HTR-8/SVneo (cell line): ENCODE measurements around the gene POLR1A.
"Not testable (repeated sequence)": the region's sequence is repeated elsewhere in the genome, so short reads cannot be mapped to it uniquely, and the experiment has no call there.

Experiments used
- DNase-seq: peaks from one replicate; pipeline ENCODE4 v3.0.0; 2011; ENCODE audit warnings: low spot score, mixed read lengths; ENCODE audit not compliant: insufficient read length
- FAIRE-seq: peaks from 2 replicates; lab custom pipeline; 2011; peaks lifted over from hg19 to GRCh38; lab: Jason Lieb, UNC

The POLR1A gene

GRCh38 chr2:86003104-86003503 is 102.6 kb downstream of the POLR1A start:
- no peak for FAIRE-seq
- no peak for DNase-seq

DNA sequence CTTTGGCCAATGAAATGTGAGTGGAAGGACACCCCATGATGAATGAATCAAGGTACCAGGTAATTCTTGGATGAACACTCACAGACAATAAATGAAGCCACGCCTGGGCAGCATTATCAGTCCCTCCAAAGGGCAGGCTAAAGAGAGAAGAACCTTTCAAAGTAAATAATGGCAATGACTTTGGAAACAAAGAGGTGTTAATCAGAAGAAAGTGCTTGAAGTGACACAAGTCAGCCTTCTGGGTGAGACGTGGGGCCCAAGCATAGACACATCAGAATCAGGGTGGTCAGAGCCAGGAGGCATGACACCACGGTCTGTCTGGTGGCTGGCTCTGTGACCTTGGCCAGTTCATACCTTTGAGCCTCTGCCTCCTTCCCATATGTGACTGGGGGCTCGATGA is 103.3 kb downstream of the POLR1A start:
- FAIRE-seq (no peak), DNase-seq (no peak)

GRCh38 chr2:86001326-86001725 is 104.4 kb downstream of the POLR1A start:
- FAIRE-seq: no peak

GRCh38 chr2:86000938-86001312 is 104.8 kb downstream of the POLR1A start:
- no peak for DNase-seq
- FAIRE-seq: no peak

More at GRCh38 chr2:86001326-86001725, 104.4 kb downstream of the POLR1A start:
- no peak for DNase-seq

GRCh38 chr2:86000131-86000937 is 105.4 kb downstream of the POLR1A start:
- DNase-seq (no peak), FAIRE-seq (peak; percentile 77)

- DNase-seq (no peak), FAIRE-seq (no peak)
Observed at GRCh38 chr2:85999061-85999831, 106.4 kb downstream of the POLR1A start.

GRCh38 chr2:85998071-85998991 is 107.4 kb downstream of the POLR1A start:
- FAIRE-seq (peak; percentile 28), DNase-seq (peak; percentile 59)

- no peak for DNase-seq
- FAIRE-seq: no peak
Observed at GRCh38 chr2:85997017-85997970, 108.4 kb downstream of the POLR1A start.

DNA sequence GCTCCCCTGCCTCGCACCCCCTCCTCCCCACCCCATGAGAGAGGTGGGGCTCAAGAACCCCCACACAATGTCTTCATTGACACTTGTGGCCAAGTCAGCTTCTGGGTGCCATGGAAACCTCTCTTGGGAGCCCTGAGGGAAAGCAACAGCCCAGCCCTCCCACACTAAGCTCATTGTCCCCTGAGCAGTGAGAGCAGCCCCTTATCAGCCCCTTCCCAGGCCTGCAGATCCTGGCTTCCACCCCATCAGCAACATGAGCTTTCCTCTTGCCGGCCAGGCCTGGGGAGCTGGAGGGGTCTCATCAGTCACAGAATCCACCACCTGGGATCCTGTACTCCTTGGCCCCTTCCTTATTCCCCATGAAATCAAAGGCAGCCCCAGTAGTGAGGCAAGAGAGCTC is 109.1 kb downstream of the POLR1A start:
- no peak for DNase-seq
- FAIRE-seq: no peak

DNA sequence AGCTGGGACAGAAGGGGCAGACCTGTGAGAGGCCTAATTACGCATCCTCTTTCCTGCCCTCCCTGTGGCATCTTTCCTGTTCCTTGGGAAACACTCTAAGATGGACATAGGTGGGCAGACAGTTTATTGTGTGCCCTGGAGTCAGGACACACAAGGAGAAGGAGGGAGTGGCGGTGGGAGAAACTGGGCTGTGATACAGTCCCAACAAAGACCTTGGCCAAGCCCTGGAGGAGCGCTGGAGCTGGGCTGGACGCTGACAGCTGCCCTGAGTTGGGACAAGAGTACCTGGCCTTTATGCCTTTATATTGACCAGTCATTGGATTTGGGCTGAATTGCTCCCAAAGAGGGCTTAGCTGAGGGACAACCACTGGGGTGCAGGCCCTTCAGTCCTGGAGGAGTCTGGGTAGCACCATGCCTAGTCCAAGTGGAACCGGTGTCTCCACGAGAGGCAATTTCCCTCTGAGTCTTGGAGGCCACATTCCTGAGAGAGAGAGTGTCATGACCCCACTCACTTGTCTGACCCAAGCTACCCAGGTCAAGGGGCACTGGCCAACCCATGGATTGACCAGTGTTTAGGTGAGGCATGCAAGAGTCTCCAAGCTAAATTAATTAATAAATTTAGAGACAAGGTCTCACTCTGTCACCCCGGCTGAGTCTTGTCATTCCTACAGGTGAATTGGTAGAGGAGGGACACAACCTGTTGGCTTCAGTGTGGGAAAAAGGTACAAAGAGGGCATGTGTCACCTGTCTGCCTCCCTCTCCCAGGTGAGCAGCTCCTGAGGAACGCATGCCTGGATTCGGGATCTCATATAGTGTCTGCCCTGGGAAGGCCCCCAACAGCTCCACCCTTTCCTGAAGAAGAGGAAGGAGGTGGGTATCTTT is 109.8 kb downstream of the POLR1A start:
- no peak for DNase-seq
- no peak for FAIRE-seq

DNA sequence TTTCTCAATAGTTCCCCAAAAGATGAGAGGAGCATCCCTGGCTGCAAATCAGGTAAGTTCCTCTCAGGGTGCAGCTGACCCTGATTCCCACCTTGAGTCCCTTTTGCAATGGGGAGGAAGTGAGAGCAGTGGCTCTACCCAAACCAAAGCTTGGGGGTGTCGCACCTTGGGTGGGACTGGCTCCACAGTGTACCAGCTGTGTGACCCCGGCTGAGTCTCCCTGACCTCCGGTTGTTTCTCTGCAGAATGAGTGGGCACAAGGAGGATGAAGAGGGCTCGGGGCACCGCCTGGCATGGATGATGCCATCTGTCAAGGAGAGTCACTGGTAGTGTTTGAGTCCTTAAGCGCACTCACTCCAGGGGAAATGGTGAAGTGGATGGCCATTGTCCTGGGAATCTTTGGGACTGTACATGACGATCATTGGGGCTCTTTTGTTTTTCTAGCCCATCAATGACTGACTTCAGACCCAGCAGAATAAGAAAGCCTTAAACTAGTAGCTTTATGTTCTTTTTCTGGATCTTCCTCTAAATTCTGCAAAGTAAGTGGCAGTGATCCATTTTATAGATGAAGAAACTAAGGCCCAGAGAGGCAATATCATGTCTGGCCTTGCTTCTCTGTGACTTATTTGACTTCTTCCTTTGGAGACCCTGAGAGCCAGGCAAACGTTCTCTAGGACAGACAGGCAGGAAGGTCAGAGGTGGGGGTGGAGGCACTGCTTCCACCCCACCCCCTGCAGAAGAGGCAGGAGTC is 110.6 kb downstream of the POLR1A start:
- FAIRE-seq (no peak), DNase-seq (no peak)

DNA sequence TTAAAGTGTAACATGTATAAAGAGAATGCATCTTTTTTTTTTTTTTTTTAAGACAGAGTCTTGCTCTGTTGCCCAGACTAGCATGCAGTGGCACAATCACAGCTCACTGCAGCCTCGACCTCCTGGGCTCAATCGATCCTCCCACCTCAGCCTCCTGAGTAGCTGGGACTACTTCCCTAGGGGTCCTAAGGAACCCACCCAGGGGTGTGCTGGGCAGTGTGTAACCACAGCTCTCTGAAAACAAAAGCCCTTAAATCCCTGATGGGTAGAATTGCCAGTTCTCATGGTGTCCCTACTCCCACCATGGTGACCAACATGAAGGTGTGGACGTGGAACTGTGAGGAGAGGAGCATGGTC is 111.3 kb downstream of the POLR1A start:
- FAIRE-seq (no peak), DNase-seq (no peak)

DNA sequence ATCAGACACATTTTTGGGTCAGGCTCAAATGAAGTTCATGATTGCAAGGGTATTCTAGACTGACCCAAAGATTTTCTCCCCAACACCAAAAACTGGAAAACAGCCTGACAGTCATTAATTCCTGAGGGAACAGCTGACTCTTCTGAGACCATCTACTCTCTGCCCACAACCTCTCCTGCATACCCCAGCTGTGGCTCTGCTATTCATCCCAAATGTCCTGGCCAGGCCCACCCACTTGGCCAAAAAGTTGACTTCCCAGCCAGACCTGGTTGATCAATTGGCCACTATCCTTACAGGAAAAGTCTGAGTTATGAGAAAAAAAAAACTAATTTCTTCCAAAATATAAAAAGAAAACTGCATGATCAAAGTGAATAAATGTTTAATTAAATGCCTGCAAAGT is 113.1 kb downstream of the POLR1A start:
- DNase-seq: no peak
- no peak for FAIRE-seq

GRCh38 chr2:85992053-85992452 is 113.6 kb downstream of the POLR1A start:
- FAIRE-seq, DNase-seq: not testable (repeated sequence)

DNA sequence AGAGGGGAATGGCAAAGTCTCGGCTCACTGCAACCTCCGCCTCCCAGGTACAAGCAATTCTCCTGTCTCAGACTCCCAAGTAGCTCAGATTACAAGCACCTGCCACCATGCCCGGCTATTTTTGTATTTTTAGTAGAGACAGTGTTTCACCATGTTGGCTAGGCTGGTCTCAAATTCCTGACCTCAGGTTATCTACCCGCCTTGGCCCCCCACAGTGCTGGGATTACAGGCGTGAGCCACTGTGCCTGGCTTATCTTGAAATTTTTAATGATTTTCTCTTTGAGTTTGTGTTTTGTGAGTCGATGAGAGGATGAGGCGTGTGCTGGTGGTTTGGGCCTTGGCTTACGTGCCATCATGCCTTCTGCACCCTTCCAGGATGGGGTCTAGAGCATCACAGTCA is 115.6 kb downstream of the POLR1A start:
- DNase-seq (no peak), FAIRE-seq (no peak)

DNA sequence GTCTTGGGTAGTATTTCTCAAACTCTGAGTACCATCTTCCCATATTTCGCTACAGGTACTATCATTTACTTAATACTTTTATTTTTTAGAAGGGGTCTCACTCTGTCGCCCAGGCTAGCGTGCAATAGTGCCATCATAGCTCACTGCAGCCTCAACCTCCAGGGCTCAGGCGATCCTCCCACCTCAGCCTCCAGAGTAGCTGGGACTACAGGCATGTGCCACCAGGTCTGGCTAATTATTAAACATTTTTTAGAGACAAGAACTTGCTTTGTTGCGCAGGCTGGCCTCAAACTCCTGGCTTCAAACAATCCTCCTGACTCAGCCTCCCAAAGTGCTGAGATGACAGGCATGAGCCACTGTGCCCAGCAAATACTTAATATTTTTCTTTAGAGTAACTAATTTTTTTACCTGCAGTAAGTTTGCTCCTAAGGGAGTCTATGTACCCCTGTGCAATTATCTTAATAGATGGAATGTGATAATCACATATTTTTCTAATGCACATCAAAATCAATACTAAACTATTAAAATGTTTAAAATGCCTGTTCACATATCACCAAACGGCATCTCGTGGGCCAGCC is 116.3 kb downstream of the POLR1A start:
- no peak for DNase-seq
- no peak for FAIRE-seq

DNA sequence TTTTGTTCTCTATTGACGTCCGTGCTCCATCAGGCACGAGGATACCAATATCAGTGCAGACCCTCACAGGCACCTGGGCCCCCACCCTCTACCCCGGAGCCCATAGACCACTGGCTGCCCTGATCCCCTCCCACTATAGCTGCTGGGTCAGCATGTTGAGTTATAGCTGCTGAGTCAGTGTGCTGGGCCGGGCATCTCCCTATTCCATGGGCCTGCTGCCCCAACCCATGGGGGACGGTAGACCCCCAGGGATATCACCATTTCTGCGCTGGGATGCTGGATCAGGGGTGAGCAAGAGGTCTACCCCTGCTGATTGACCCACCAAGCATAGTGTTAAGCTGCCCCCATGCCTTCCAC is 116.8 kb downstream of the POLR1A start:
- FAIRE-seq: no peak
- DNase-seq: no peak
